AG04449 (cell line): Measurements from ENCODE around the gene SENP5.
A peak's percentile ranks its signal among the peaks of the same experiment; 100 is the strongest.

Experiments used
- CTCF ChIA-PET: fragments of 350-600 bp; formaldehyde crosslinking; extraction: SDS; loops from one replicate; lab custom pipeline; 2021; ENCODE audit warnings: antibody characterized with exemption; lab: Yijun Ruan, JAX
- POLR2A ChIA-PET: fragments of 400-600, 350-600 bp; formaldehyde crosslinking; extraction: SDS; loops from one replicate; lab custom pipeline; 2020; ENCODE audit warnings: antibody characterized with exemption, inconsistent platforms; lab: Yijun Ruan, JAX
- DNase-seq: peaks from one replicate; pipeline ENCODE4 v3.0.0-alpha.2; 2010; ENCODE audit warnings: low read depth, low spot score
- H3K4me3 ChIP-seq: 2 replicates; pipeline ENCODE4 v1.5.1; 2011; ENCODE audit warnings: low read depth, mild to moderate bottlenecking, control low read depth, low read length
- CTCF ChIP-seq: IDR thresholded peaks from one replicate; pipeline ENCODE4 v1.5.1; 2011; ENCODE audit warnings: mild to moderate bottlenecking, moderate library complexity, low read length, control low read depth, inconsistent platforms; ENCODE audit not compliant: insufficient read depth; ENCODE audit errors: missing control alignments

The SENP5 gene

GRCh38 chr3:196976941-196977340 lies 109.2 kb downstream of the SENP5 start:
- CTCF ChIA-PET: interaction anchor here (0.6 to 3.0 kb wide), 2 partner anchors 16 to 210 kb away, joined by 4 to 9 read pairs; no protein-coding TSS in a partner anchor
- POLR2A ChIA-PET: no interaction called here

GRCh38 chr3:196979545-196979944 lies 111.8 kb downstream of the SENP5 start:
- no peak overlapping the region for H3K4me3 ChIP-seq
- TF ChIP-seq CTCF: no peak
- peak; percentile 17 for DNase-seq
- CTCF ChIA-PET: interaction anchor here (0.6 to 3.0 kb wide), 12 partner anchors 9 to 317 kb away, joined by 3 to 16 read pairs (median 4); partner anchors contain the start of genes MELTF, NCBP2 and PIGZ
- POLR2A ChIA-PET: no interaction called here

More at GRCh38 chr3:196976941-196977340, 109.2 kb downstream of the SENP5 start:
- no peak for TF ChIP-seq CTCF
- DNase-seq: no peak
- no peak overlapping the region for H3K4me3 ChIP-seq

GRCh38 chr3:196981657-196982056 lies 113.9 kb downstream of the SENP5 start:
- TF ChIP-seq CTCF: no peak
- H3K4me3 ChIP-seq: no peak overlapping the region
- CTCF ChIA-PET: no interaction called here

GRCh38 chr3:196983186-196983585 lies 115.5 kb downstream of the SENP5 start:
- H3K4me3 ChIP-seq: no peak overlapping the region
- ChIA-PET CTCF (interaction anchor here (1.0 to 2.3 kb wide), 4 partner anchors 12 to 19 kb away, joined by 3 to 8 read pairs (median 5); no protein-coding TSS in a partner anchor), POLR2A (no interaction called here)
- DNase-seq: no peak
- TF ChIP-seq CTCF: no peak

More at GRCh38 chr3:196981657-196982056, 113.9 kb downstream of the SENP5 start:
- DNase-seq: no peak
- POLR2A ChIA-PET: no interaction called here
